ENCODE results near the gene ZNF816. TPM values are rescaled to one million over a fixed set of nuclear protein-coding genes. Genes with fewer than 3 reads are reported as not detected.
"Not testable (repeated sequence)": the region's sequence is repeated elsewhere in the genome, so short reads cannot be mapped to it uniquely, and the experiment has no call there.

Gene ZNF816
- total RNA-seq, 1 donor from 2014 or later: 4.7 TPM

DNA sequence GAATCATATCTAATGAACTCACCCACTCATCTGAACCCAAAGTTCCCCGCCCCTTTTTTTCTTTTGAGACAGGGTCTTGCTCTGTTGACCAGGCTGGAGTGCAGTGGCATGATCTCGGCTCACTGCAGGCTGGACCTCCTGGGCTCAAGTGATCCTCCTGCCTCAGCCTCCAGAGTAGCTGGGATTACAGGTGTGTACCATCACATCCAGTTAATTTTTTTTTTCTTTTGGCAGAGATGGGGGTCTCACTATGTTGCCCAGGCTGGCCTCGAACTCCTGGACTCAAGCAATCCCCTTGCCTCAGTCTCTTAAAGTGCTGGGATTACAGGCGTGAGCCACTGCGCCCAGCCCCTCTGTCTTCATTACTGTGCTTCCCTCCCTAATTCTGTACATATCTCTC is 21.8 kb downstream of the ZNF816 start:
- ATAC-seq (ENCODE audit: poor library complexity); DNase-seq; intact Hi-C loops (cut with DNase I): not testable (repeated sequence)

DNA sequence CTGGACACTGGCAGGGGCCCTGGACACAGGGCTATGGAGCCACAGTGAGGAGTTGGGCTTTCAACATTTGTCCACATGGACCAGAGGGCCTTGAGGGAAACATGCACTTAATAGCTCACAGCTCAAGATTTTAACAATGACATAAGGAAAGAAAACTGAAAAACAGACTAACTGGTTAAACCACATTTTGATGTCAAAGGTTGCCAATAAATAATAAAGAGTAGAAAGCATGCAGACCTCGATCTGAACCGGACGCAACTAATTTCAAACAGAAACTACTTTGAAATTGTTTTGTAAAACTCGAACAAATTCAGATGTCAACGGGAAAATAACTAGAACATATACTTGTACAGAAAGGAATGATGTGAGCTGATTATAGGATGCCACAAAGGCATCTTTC is 23.9 kb downstream of the ZNF816 start:
- no peak for ATAC-seq (ENCODE audit: poor library complexity)
- intact Hi-C loops (cut with DNase I): no loop called here
- DNase-seq: no peak

DNA sequence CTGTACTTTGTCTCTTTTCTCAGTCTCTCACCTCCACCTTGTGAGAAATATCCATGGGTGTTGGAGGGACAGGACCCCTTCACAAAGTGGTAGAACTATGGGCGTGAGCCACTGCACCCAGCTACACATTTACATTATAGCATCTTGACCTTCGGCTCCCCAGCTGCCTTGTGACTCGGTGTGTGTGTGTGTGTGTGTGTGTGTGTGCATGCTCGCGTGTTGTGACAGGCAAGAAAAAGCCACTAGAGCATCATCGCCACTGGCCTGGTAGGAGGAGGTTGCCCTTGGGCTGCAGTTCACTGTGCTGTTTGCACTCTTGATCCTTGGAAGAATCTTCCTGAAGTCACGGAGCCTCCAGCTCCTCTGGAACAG is 25.7 kb downstream of the ZNF816 start:
- intact Hi-C loops (cut with DNase I): no loop called here
- no peak for ATAC-seq (ENCODE audit: poor library complexity)

DNA sequence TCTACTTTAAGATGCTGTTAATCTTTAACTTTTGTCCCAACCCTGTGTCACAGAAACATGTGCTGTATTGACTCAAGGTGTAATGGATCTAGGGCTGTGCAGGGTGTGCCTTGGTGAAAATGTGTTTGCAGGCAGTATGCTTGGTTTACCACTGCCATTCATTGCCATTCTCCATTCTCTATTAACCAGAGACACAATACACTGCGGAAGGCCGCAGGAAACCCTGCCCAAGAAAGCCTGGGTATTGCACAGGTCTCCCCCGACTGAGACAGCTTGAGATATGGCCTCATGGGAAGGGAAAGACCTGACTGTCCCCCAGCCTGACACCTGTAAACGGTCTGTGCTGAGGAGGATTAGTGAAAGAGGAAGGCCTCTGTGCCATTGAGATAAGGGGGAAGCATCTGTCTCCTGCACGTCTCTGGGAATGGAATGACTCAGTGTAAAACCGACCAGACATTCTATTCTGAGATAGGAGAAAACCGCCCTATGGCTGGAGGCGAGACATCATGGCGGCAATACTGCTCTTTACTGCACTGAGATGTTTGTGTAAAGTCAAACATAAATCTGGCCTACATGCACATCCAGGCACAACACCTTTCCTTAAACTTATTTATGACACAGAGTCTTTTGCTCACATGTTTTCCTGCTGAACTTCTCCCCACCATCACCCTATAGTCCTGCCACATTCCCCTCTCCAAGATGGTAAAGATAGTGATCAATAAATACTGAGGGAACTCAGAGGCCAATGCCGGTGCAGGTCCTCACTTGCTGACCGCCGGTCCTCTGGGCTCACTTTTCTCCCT is 26.3 kb downstream of the ZNF816 start:
- ATAC-seq (ENCODE audit: poor library complexity): no peak
- DNase-seq: no peak
- intact Hi-C loops (cut with DNase I): no loop called here

More for the DNA sequence above, 25.7 kb downstream of the ZNF816 start:
- no peak for DNase-seq

DNA sequence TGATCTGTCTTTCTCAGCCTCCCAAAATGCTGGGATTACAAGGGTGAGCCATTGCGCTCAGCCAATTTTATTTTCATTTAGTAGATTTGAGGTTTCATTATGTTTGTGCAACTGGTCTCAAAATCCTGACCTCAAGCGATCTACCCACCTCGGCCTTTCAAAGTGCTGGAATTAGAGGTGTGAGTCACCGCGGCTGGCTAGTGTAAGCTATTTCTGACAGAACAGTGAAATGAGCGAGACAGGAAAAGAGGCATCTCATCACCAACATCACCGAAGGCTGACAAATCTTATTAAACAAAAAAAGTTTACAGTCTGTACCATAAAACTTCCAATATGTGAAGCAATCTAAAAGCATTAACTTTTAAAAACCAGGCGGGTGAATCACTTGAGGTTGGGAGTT is 27.2 kb downstream of the ZNF816 start:
- DNase-seq (no peak), ATAC-seq (ENCODE audit: poor library complexity) (no peak)
- intact Hi-C loops (cut with DNase I): no loop called here

DNA sequence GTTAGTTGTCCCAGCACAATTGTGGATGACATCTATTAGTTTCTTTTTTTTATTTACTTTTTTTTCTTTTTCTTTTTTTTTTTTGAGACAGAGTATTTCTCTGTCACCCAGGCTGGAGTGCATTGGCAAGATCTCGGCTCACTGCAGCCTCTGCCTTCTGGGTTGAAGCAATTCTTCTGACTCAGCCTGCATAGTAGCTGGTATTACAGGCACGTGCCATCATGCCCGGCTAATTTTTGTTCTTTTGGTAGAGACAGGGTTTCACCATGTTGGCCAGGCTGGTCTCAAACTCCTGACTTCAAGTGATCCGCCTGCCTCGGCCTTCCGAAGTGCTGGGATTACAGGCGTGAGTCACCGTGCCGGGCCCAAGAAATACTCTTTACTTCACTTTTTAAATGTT is 38.0 kb downstream of the ZNF816 start:
- intact Hi-C loops (cut with DNase I); ATAC-seq (ENCODE audit: poor library complexity); DNase-seq: not testable (repeated sequence)

DNA sequence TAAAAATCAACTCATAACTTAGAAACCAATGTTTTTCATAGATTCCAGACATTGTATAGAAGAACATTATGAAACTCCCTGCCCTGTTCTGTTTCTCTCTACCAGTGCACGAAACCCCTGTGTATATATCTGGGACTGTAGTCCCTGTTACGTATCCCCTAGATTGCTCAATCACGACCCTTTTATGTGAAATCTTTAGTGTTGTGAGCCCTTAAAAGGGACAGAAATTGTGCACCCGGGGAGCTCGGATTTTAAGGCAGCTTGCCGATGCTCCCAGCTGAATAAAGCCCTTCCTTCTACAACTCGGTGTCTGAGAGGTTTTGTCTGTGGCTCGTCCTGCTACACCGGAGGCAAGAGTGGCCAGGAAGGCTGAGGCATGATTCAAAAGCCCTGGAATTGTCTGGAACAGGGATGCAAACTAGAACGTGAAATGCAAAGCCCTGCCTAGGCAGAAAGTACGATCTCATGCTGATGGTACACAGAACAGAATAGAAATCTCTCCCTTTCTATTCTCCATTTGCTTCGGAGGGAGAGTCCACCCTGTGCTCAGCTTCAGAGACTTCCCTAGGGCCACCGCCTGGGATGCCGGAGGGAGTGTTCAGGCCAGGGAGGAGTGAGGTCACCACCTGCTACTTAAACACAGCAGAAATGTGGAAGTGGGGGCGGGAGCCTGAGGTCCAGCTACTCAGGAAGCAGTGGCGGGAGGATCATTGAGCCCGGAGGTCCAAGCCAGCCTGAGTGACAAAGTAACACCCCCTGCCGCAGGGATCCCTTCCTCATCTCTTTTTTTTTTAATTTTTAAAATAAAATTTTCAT is 38.7 kb downstream of the ZNF816 start:
- DNase-seq (peak; percentile 72), ATAC-seq (ENCODE audit: poor library complexity) (peak; percentile 54)
- intact Hi-C loops (cut with DNase I): no loop called here

DNA sequence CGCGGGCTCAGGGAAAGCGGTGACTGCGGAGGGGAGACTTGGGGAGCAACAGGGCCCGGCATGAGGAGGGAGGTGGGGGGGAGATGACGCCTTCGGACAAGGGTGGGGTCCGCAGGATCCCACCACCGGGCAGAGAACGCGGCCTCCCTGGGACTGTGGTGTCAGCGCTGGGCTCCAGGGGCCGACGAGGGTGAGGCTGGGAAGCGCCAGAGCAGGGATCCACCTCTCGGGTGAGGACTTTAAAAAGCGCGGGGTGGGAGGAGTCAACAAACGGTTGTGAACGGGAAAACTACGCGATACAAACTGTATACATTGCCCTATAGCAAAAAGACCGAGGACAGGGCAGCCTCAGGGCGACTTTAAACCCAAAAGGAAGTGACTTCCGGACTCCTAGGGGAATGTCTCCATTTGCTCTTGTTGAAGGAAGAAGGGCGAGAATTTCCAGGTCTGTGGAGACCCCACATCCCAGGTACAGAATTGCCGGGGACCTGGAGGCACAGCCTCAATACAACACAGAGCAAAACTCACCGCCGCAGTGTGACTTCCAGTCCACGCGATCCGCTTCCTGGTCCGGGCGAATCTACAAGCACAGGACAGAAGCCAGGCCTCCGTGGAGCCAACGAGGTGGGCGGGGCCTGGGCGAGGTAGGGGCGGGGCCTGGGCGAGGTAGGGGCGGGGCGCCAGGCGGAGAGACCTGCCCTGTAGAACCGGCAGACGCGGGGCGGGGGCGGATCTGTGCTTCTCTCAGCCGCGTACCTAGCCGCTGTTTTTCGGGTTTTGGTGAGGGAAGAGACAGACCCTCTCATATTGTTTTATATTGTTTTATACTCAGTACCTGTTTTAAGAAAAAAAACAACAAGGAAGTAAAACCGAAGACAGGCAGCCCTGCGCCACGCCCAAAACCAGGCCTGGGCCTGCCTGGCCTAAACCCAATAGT is 39.6 kb downstream of the ZNF816 start, which contains the start of gene ZNF888:
TSS of gene ZNF888 (minus strand) at position 588 of the 937 bp plus-strand sequence. CDS start 5,555 bp downstream, outside the sequence.
- DNase-seq: peak; percentile 93
- peak; percentile 100 for ATAC-seq (ENCODE audit: poor library complexity)
- intact Hi-C loops (cut with DNase I): no loop called here

DNA sequence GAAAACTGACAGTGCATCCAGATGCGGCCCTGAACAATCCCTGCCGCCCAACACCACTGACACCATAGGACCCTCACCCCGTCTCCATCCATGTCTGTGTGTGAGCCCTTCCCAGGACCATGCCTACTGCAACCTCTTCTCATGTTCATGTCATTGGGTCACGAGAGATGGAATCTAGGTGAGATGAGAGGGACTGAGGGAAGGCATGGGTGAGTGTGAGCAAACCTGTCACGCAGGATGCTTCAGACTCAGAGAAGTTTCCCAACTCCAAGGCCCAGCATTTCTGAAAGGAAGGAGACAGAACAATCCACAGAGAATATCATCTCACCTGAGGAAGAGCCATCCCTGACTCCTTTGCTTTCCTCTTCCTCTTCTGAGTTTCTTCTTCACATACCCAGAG is 45.1 kb downstream of the ZNF816 start:
- ATAC-seq (ENCODE audit: poor library complexity): no peak
- intact Hi-C loops (cut with DNase I): no loop called here
- DNase-seq: no peak

DNA sequence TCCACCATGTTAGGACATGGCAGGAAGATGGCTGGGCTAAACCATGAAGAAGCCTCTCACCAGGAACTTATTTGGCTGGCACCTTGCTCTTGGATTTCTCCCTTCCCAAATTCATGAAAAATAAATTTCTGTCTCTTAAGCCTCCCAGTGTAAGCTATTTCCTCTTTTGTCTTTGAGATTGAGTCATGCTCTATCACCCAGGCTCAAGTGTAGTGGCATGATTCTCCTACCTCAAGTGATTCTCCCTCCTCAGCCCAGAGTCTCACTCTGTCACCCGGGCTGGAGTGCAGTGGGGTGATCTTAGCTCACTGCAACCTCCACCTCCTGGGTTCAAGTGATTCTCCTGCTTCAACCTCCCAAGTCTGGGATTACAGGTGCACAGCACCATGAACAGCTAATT is 52.0 kb downstream of the ZNF816 start:
- intact Hi-C loops (cut with DNase I): no loop called here
- DNase-seq (no peak), ATAC-seq (ENCODE audit: poor library complexity) (no peak)

DNA sequence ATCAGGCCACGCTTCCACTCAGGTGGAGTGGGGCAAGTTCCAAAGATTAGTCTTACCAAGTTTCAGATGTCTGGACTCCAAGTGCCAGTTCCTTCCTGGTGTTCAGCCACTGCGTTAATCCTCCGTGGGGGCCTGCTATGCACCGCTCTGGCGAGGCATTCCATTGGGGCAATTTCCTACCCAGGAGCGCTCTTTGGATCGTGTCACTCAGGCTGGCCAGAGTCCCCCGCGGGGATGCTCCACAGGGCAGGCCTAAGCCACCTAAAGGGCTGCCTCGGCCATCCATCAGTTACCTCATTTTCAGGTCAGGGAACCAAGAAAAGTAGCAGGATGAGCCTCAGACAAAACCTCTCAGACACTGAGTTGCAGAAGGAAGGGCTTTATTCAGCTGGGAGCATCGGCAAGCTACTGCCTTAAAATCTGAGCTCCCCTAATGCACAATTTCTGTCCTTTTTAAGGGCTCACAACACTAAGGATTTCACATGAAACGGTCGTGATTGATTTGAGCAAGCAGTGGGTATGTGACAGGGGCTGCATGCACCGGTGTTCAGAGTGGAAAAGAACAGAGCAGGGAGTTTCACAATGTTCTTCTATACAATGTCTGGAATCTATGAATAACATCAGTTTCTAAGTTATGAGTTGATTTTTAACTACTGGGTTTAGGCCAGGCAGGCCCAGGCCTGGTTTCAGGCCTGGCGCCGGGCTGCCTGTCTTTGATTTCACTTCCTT is 58.5 kb downstream of the ZNF816 start:
- ATAC-seq (ENCODE audit: poor library complexity); intact Hi-C loops (cut with DNase I); DNase-seq: not testable (repeated sequence)

DNA sequence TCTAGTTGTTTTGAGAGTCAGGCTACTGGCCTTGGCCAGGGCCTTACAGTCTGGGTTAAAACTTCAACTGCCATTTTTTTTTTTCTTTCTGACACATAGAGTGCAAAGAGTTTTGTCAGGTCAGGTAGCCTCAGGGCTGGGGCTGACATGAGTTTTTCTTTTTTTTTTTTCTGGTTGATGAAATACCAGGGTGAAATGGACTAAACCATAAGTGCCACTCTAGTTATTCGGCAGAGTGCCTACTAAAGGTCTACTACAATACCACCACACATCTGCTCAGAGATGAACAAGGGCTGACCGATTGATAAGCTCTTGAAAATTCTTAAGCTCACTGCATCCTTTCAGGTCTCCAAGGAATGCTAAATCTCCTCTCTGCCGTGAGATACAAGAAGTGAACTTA is 60.8 kb downstream of the ZNF816 start:
- intact Hi-C loops (cut with DNase I): no loop called here
- DNase-seq (no peak), ATAC-seq (ENCODE audit: poor library complexity) (no peak)

Other genes starting within 250 kb of the ZNF816 start
- 6.0 TPM for gene ZNF611, start 227.8 kb downstream of the ZNF816 start, total RNA-seq
- gene ZNF600, start 176.1 kb downstream of the ZNF816 start, total RNA-seq: 2.6 TPM
- 7.5 TPM for gene ZNF28, start 141.2 kb downstream of the ZNF816 start, total RNA-seq
- 7.6 TPM for gene ZNF468, start 105.3 kb downstream of the ZNF816 start, total RNA-seq
- 7.7 TPM for gene ZNF320, start 65.2 kb downstream of the ZNF816 start, total RNA-seq
- 1.7 TPM for gene ZNF888, start 39.5 kb downstream of the ZNF816 start, total RNA-seq
- not detected for gene ERVV-1, start 51.0 kb upstream of the ZNF816 start, total RNA-seq
- gene ERVV-2, start 81.9 kb upstream of the ZNF816 start, total RNA-seq: not detected
- 15.7 TPM for gene ZNF160, start 140.5 kb upstream of the ZNF816 start, total RNA-seq
- gene ZNF415, start 170.0 kb upstream of the ZNF816 start, total RNA-seq: 17.8 TPM
- gene ZNF347, start 196.2 kb upstream of the ZNF816 start, total RNA-seq: 5.8 TPM
- 1.3 TPM for gene ZNF665, start 230.5 kb upstream of the ZNF816 start, total RNA-seq